Measurements from ENCODE around the gene VGLL4.
"Not testable (repeated sequence)": the region's sequence is repeated elsewhere in the genome, so short reads cannot be mapped to it uniquely, and the experiment has no call there.

VGLL4 gene

DNA sequence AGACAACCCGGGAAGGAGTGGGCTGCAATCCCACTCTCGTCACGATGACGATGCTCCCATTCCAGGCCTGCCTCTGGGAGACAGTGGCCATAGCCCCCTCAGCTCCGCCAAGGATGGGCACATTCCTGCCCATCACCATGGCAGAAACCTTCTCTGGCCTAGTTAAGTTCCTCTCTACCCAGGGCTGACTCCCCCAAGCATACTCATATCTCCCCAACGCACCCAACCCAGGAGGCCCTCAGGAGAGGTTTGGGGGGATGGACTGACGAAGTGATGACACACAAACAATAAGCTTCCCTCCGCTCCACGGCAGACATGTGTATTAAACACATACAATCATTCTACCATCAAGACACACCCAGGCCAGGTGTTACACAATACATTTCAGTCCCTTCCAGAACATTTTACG is 60.1 kb downstream of the VGLL4 start:
- no peak for DNase-seq (ENCODE audit: low read depth in 3 of 3)

DNA sequence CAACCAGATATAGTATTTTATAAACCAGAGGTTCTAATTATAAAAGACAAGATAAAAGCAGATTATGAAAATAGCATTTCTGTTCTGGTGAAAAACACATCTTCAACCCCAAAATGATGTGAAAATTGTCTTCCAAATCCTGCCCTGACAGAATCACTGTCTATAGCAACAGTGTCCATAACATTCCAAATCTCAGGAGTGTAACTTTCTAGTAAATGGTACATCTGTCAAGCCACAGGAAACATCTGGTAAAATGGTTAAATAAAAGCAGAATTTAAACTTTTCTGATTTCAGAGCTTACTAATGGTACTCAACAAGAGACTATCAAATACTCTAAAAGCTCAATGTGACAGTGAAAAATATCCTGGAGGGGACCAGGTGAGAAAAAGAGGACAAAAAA is 60.5 kb downstream of the VGLL4 start:
- DNase-seq (ENCODE audit: low read depth in 3 of 3) = no peak

- no peak for DNase-seq (ENCODE audit: low read depth in 3 of 3)
Observed at GRCh38 chr3:11582191-11582968, 61.3 kb downstream of the VGLL4 start.

DNA sequence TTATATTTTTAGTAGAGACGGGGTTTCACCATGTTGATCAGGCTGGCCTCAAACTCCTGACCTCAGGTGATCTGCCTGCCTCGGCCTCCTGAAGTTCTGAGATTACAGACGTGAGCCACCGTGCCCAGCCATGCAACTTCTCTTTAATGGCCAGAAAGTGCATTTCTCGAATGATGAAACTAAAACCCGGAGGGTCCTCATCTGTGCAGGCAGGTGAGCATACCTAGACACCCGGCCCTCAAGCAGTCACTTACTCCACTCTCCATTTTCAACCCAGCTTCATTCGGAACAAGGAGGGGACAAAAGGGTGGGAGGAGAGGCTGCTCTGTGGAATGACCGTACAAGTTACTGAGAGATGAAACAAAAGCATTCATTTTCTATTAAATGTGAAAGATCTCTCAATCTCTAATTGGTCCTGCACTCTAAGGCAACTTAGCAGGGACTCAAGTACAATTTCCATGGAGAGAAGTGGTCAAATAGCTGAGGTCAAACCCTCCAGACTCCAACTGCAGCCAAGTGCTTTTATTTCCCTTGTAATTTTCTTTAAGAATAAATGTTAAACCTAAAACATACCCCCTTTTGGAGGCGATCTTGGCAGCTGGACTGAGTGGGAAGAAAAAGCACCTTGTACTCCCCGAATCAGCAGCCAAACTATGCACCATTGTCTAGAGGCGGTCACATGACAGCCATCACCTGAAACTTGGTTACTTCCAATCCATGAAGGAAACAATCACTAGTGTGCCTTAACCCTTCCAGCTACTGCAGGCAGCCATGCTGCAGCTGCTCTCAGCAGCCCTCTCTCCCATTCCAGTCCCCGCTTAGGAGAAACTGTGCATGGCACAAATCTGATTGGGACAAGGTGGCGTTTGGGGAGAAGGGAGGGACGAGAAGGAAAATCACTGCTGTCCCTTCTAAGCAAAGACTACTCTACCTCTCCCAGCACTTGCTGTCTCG is 62.2 kb downstream of the VGLL4 start:
- DNase-seq (ENCODE audit: low read depth in 3 of 3) = no peak

GRCh38 chr3:11580645-11581044 is 63.1 kb downstream of the VGLL4 start:
- DNase-seq (ENCODE audit: low read depth in 3 of 3) = no peak

DNA sequence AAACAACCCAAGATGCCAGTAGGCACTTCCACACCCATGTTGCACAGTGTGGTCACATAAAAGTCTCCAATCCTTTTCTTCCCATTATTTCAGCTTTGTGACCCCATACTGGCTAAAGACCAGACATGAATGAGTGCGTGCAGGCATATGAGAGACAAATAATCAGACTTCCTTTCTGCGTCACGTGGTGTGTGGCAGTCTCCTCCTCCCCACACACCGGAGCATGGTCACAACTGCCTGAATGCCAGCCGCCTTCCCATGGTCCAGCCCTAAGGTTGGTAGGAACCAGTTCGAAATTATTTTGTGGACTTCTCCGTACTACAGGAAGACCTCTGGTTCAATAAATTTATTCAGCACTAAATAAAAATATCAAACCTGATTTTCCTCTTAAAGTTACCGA is 65.5 kb downstream of the VGLL4 start:
- DNase-seq (ENCODE audit: low read depth in 3 of 3) = no peak

- DNase-seq (ENCODE audit: low read depth in 3 of 3) = no peak
Observed at GRCh38 chr3:11576453-11576852, 67.3 kb downstream of the VGLL4 start.

GRCh38 chr3:11575677-11576076 is 68.0 kb downstream of the VGLL4 start:
- no peak for DNase-seq (ENCODE audit: low read depth in 3 of 3)

GRCh38 chr3:11574981-11575669 is 68.6 kb downstream of the VGLL4 start:
- no peak for DNase-seq (ENCODE audit: low read depth in 3 of 3)

DNA sequence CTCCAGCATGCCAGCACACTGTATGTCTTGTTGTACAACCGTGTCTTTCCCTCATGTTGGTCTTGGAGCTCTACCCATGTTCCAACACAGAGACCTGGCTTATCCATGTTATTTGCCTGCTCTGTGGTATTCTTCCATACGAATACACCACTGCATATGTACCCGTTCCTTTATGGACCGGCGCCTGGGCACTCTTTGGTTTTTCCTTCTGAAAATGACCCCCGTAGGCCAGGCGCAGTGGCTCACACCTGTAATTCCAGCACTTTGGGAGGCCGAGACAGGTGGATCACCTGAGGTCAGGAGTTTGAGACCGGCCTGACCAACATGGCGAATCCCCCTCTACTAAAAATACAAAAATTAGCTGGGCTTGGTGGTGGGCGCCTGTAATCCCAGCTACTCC is 71.1 kb downstream of the VGLL4 start:
- DNase-seq (ENCODE audit: low read depth in 3 of 3) = not testable (repeated sequence)

- DNase-seq (ENCODE audit: low read depth in 3 of 3) = no peak
Observed at GRCh38 chr3:11570789-11571495, 72.8 kb downstream of the VGLL4 start.

GRCh38 chr3:11570251-11570650 is 73.5 kb downstream of the VGLL4 start:
- no peak for DNase-seq (ENCODE audit: low read depth in 3 of 3)

DNA sequence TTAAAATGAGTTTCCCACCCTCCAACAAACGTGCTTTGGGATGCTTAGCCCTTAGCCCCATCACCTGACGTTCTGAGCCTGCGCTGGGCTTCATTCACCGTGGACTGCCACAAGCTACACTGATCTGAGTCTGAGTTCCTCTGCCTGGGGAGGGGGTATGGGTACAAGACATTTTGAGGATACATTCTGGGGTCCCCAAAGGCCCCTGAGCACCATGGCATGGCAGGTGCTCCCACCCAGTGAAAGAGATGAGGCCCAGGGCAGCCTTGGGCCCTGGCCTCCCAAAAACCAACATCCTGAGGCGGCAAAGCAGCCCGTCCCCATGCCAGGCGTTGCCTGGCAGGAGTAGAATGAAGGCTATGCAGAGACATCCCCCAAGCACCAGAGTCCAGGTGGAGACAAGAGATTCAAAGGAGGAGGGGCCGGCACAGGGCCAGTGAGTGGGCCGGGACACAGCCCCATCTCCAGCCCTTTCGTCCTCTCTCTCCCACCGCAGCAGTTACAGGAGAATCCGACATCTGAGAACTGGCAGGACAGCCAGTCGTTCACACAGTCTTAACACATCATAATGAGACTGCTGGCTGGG is 74.5 kb downstream of the VGLL4 start:
- DNase-seq (ENCODE audit: low read depth in 3 of 3) = no peak

DNA sequence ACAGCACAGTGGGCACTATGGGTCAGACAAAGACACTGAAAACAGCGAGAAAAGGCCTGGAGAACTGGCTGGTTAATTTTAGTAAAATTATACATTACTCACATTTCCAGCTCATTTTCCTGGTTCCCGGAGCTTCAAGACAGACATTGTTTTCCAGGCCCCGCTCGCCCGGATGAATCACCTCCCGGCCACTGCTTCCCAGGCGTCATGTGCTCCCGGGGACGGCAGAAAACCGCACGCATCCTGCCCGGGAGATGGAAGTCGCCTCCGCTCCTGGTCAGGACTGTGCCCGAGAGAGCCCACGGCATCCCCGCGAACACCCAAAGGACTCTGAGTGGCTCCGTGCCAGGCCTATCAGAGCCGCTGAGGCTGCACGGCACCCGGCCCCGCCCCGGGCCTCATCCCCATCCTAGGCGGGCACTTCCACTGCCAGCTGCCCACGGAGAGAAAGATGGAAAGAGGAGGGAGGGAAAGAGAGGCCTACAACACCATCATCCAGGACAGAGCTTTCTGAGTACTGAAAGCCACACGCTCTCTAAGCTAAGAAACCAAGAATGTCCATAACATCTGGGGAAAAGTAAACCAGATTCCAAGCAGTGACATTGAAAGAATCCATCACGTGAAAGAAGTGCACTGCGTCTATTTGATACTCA is 75.1 kb downstream of the VGLL4 start:
- DNase-seq (ENCODE audit: low read depth in 3 of 3) = no peak

GRCh38 chr3:11567516-11568467 is 75.9 kb downstream of the VGLL4 start:
- no peak for DNase-seq (ENCODE audit: low read depth in 3 of 3)

DNA sequence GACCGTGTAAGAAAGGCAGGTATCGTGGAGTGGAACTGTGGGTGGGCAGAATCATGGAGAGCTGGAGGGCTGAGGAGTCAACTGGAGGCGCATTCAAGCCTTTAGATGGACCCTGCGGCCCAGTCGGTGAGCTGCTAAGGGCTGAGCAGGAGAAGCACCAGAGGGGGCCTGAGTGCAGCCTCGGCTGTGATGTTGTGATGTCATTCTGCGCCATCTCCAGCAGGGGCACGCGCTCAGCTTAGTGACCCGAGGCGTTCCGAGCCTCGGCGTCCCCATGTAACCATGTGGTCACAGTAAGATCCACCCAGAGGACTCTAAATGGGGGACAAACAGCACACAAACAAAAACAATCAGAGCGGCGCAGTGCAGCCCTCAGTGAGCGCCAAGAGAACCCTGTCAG is 76.8 kb downstream of the VGLL4 start:
- no peak for DNase-seq (ENCODE audit: low read depth in 3 of 3)

- no peak for DNase-seq (ENCODE audit: low read depth in 3 of 3)
Observed at GRCh38 chr3:11566478-11566877, 77.2 kb downstream of the VGLL4 start.

DNA sequence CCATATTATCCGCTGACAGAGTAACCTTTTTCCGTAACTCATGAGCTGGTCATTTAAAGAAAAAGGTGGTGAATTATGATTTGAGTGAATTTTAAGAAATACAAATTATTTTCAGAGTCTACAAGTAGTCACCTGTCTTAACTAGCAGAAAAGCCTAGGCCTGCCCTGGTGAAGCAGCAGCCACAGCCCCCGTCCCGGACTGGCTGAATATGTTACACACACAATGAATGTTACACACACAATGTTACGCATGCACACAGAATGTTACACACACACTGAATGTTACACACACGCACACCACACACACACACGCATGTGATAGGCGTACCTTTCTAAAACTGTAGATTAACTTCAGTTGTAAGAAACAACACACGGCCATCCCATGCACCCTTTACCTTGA is 77.8 kb downstream of the VGLL4 start:
- no peak for DNase-seq (ENCODE audit: low read depth in 3 of 3)

GRCh38 chr3:11565492-11565891 is 78.2 kb downstream of the VGLL4 start:
- no peak for DNase-seq (ENCODE audit: low read depth in 3 of 3)

DNA sequence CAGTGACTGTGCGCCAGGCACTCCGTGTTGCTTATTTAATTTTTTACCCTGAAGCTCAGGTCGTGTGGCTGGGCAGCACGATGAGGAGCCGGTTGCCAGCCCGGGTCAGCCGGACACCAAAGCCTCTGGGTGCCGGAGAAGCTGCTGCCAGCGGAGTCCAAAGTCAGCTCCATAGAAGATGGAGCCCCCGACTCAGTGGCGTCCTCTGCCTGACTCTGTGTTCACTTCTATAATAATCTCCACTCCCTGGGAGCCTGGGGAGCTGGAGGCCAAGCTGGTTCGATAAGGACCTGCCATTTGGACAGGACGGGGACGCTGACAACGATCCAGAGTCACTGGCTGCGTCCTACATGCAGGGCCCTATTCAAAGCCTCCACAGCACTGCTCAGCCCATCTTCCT is 78.6 kb downstream of the VGLL4 start:
- no peak for DNase-seq (ENCODE audit: low read depth in 3 of 3)
